Right lobe of liver (tissue), 4 donors: ENCODE data around the gene CLEC16A.

ENCODE experiments used
- POLR2A ChIP-seq: fragments of 450-650 bp; IDR thresholded peaks from one replicate; pipeline ENCODE4 v1.6.1; 2017; ENCODE audit warnings: antibody characterized with exemption, mild to moderate bottlenecking
- TF ChIP-seq, protein P1 (sequence below), 4 donors: fragments of 200-600 bp in 3 of 4; fragments of 450-650 bp in 1 of 4; IDR thresholded peaks; one replicate each; pipeline versions ENCODE4 v1.5.1 to v1.8.0; 2016 to 2022; ENCODE audit warnings: antibody characterized with exemption in 4 of 4, mild to moderate bottlenecking in 2 of 4
- donor health status: DM: no; HTN: no; CAD: no.
- donor health status: DM: no; HTN: no; CAD: no.
- donor health status: DM: no; HTN: yes; CAD: no.

DNA sequence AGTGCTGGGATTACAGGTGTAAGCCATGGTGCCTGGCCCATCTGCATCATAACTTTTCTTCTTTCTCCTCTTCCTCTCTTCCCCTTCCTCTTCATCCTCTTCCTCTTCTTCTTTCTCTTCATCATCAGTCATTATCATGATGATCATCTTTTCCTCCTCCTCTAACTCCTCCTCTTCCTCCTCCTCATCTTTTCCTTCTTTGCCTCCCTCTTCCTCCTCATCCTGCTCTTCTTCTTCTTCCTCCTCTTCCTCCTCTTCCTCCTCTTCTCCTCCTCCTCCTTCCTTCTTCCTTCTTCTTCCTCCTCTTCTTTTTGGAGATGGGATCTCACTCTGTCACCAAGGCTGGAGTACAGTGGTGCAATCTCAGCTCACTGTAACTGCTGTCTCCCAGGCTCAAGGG lies 249.1 kb downstream of the CLEC16A start:
- TF ChIP-seq, protein P1, sequence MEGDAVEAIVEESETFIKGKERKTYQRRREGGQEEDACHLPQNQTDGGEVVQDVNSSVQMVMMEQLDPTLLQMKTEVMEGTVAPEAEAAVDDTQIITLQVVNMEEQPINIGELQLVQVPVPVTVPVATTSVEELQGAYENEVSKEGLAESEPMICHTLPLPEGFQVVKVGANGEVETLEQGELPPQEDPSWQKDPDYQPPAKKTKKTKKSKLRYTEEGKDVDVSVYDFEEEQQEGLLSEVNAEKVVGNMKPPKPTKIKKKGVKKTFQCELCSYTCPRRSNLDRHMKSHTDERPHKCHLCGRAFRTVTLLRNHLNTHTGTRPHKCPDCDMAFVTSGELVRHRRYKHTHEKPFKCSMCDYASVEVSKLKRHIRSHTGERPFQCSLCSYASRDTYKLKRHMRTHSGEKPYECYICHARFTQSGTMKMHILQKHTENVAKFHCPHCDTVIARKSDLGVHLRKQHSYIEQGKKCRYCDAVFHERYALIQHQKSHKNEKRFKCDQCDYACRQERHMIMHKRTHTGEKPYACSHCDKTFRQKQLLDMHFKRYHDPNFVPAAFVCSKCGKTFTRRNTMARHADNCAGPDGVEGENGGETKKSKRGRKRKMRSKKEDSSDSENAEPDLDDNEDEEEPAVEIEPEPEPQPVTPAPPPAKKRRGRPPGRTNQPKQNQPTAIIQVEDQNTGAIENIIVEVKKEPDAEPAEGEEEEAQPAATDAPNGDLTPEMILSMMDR (IDR thresholded peaks at IDR 0.05), result no peak
- no peak for TF ChIP-seq POLR2A
